HG02938 (cell line): Measurements from ENCODE around the gene YWHAG.
"Not testable (repeated sequence)": the region's sequence is repeated elsewhere in the genome, so short reads cannot be mapped to it uniquely, and the experiment has no call there.

Source experiments
- ATAC-seq: cut with Tn5 transposase; IDR thresholded peaks from one replicate; pipeline ENCODE4 v1.9.1; 2021; ENCODE audit warnings: mild to moderate bottlenecking, moderate library complexity; ENCODE audit not compliant: unreplicated experiment

Gene YWHAG

DNA sequence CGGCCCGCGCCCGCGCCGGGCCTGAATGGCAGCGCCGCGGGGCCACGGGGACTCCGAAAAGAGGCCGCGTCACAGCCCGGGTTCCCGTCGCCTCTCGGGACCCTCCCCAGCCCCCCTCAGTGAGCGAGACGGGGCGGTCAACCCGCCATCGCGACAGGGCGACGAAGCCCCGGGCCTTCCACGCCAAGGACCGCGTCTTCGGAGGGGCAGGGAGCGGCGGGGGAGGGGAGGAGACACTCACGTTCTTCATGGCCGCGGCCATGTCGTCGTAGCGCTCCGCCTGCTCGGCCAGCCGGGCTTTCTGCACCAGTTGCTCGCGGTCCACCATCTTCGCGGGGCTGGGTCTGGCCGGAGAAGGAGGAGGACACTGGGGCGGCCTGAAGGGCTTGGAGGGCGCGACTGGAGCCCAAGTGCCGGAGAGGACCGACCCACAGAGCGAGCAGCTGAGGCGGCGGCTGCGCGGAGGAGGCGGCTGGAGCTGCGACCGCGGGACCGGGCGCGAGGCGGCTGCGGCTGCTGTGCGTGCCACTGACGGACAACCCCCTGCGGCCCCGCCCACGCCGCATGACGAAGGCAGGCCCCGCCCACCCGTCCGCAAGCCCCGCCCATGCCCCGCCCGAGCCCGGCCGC lies at the start of gene YWHAG:
TSS of gene YWHAG (minus strand) at position 511 of the 630 bp plus-strand sequence. CDS start at position 328, 183 bp downstream.
- peak; percentile 59 for ATAC-seq

DNA sequence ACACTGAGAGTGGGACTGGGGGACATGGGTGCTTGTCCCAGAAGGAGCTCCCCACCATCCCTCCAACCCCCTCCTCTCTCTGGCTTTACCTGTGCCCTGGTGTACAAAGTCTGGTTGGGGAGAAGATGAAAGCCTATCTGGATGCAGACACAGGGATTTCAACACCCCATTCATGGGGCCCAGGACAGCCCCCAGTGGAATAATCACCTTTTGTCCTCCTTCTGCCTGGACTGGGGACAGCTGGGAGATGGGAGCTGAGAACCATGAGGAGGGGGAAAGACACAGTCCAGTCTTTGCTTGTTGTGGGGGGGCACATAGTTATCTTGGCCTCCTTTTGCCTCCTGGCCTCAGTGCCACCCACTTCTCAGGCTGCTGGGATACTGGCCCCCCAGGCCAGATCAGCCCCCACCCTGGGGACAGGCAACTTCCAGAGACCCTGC lies 49.4 kb upstream of the YWHAG start:
- ATAC-seq: no peak

DNA sequence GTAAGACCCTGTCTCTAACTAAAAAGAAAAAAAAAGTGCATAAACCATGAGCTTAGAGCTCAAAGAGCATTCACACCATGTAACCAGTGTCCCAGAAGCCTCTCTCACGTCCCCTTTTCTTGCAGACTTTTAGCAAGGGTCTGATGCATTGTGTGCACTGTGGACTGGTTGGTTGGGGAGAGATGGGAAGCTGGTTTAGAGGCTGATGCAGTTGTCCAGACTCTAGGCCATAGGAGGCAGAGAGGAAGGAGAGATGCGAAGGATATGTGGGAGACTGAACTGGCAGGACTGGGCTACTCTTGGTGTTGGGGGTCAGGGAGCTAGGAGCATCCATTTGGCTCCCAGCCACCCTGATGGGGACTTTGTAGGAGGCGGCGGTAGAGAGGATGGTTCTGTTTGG lies 48.9 kb upstream of the YWHAG start:
- ATAC-seq: no peak

DNA sequence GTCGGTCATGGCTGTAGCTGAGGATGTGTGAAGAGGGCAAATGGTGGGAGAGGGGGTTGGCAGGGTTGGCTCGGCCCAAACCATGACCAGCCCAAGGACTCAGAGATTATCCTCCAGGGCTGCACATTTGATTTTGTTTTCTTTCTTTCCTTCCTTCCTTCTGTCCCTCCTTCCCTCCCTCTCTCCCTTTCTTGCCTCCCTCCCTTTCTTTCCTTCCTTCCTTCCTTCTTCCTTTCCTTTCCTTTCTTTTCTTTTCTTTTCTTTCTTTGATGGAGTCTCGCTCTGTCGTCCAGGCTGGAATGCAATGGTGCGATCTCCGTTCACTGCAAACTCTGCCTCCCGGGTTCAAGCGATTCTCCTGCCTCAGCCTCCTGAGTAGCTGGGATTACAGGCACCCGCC lies 46.9 kb upstream of the YWHAG start:
- no peak for ATAC-seq

DNA sequence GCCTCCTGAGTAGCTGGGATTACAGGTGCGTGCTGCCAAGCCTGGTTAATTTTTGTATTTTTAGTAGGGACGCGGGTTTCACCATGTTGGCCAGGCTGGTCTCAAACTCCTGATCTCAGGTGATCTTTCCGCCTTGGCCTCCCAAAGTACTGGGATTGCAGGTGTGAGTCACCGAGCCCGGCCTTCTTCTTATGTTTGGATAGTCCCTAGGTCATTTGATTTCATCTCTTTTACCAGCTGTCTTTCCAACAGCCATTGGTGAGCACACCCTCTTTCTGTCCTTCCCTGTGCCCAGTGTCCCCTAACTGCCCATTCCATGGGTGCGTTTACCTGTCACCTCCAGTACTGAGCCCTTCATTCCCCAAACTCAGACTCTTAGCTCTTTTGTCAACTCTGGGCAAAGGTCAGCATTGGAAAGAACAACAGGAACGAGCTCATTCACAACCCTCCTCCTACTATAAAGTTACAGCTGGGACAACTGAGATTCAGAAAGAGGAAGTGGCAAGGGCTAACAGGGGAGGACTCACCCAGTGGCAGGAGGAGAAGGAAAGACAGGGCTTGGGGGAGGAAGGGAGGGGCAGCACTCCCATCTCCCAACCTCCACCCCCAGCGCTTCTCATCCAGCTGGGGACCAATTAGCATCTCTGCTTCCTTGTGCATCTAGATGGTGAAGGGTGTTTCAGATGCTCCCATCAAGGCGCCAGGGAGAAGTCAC lies 45.1 kb upstream of the YWHAG start:
- ATAC-seq: no peak

DNA sequence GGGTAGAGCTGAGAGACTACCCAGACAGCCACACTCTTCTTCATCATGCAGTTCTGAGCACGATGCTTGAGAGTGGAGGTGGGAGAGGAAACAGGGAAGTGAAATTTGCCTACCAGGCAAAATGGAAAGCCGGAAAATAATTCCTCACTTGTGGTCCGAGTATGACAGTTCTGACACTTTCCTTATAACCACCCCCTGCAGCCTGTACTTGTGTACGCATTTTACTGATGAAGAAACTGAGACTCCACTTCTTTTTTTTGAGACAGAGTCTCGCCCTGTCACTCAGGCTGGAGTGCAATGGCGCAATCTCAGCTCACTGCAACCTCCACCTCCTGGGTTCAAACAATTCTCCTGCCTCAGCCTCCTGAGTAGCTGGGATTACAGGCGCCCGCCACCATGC lies 44.3 kb upstream of the YWHAG start:
- not testable (repeated sequence) for ATAC-seq

DNA sequence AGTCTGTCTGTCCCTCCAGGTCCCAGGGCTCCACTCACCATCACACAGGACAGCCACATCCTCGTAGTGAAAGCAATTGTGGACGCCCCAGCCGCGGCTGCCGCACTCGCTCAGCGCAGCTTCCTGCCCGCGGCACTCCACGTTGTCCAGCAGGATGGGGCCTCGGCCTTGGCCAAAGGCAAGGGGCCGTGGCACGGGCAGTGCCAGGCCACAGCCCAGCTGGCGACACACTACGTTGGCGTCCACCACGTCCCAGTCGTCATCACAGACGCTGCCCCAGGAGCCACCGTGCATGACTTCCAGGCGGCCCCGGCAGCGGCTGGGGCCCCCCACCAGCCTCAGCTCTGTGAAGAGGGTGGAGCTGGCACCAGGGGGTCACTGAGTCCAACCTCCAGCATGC lies 41.5 kb upstream of the YWHAG start:
- no peak for ATAC-seq

DNA sequence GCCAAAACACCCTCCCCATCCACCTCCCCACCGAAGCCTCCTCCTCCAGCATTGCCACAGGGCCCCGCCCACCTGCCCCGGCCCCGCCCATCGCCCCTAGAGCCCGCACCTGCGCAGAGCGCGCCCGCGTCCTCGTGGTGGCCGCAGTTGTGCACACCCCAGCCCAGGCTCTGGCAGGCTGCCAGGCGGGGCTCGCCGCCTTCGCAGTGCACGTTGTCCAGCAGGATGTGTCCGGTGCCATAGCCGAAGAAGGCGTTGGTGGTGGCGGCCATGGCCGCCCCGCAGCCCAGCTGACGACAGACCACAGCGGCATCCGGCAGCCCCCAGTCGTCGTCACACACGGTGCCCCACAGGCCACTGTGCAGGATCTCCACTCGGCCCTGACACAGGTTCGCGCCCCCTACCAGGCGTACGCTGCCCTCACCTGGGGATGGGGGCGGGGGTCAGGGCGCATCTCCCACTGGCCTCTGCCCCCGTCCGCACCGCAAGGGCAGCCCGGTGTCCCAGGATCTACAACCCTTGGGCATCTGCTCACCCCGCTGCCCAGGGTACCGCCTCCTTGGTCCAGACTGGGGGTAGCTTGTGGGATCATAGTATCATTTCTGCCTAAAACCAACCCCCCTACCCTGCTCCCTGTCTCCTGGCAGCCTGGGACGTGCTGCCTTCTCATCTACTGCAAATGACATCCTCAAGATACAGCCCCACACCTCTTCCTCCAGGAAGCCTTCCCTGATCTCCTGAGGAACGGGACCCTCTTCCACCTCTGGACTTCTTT lies 38.8 kb upstream of the YWHAG start:
- no peak for ATAC-seq

DNA sequence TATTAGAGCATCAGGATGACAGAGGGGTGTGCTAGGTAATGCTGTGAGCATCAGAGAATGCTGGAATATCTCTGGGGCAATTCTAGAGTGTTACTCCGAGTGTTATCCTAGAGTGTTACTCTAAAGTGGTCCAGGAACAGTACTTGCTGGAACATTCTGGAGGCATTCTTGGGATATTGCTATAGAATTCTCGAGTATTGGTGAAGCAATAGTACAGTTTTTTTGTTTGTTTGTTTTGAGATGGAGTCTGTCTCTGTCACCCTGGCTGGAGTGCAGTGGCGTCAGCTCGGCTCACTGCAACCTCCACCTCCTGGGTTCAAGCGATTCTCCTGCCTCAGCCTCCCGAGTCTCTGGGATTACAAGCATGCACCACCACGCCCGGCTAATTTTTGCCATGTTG lies 38.1 kb upstream of the YWHAG start:
- ATAC-seq: no peak

DNA sequence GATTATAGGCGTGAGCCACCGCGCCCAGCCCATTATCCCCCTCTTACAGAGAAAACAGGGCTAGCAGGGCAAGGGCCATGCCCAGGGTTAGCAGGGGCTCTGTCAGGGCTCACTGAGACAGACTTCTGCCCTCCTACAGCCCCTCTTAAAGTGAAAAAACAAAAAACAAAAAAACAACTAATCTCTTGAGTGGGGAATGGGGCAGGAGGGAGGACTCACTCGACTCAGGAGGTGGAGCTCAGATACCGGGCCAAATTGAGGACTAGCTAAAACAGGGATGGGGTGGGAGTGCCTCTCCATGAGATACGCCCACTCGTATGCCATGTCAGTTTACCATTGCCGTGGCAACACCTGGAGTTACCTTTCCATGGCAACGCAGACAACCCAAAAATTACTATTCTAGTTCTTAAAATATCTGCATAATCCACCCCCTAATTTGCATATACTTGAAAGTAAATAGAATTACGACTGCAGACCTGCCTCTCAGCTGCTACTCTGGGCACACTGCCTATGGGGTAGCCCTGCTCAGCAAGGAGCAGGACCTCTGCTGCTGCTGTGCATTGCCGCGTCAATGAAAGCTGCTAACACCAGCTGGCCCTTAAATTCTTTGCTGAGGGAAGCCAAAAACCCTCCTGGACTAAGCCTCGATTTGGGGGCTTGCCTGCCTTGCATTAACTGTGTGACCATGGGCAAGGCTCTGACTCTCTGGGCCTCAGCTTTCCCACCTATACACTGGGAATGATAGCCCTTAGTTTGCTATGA lies 37.4 kb upstream of the YWHAG start:
- ATAC-seq: no peak

DNA sequence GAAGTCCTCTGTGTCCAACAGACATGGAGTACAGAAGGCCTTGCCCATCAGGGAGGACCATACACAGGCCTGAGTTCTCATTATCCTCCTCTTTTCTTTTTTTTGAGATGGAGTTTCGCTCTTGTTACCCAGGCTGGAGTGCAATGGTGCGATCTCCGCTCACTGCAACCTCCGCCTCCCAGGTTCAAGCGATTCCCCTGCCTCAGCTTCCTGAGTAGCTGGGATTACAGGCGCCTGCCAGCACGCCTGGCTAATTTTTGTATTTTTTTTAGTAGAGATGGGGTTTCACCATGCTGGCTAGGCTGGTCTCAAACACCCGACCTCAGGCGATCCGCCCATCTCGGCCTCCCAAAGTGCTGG lies 36.8 kb upstream of the YWHAG start:
- not testable (repeated sequence) for ATAC-seq

DNA sequence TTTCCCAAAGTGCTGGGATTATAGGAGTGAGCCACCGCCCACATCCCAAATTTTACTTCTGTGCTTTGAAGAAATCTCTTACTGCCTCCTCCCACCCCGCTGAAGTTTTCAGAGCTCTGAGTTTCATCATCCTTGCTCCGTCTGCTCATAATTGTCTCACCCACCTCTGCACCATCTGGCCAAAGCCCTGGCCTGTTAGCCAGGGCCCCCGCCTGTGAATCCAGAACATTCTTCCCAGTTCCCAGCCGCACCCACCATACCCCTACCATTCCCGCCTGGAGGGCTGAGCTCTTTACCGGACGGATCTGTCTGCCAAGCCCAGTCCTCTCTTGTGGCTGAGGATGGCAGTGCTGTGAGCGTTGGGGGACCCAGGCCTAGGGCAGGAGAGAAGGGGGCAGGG lies 36.2 kb upstream of the YWHAG start:
- ATAC-seq: no peak

DNA sequence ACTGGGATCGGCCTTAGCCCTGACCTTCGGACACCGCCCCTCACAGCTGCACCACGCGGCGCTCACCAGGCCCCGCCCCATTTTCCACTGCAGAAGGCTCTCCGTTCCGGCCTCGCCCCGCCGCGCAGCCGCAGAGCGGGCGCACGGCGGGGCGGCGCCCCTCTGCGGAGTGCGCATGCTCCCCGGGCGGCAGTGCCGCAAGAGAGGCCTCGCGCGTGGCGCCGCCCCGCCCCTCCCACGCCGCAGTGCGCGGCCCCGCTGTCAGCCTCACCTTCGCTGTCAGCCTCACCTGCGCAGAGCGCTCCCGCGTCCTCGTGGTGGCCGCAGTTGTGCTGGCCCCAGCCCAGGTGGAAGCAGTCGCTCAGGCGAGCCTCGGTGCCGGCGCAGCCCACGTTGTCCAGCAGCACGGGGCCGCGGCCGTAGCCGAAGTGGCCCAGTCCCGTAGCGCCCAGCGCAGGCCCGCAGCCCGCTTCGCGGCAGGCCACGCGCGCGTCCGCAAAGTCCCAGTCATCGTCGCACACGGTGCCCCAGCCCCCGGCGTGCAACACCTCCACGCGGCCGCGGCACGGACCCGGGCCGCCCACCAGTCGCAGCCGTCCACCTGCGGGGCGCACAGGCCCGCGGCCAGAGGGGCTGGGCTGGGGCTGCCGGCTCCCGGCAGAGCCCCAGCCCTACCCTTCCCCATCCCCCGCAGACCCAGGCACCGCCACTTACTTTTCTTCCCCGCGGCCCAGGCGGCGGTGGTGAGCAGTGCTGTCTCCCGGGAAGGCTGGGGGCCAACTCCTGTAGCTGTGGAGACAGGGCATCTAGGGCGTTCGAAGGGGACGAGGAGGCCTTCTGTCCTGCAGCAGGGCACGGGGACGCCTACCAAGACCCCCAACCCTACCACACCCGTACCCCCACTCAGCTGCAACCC lies 34.6 kb upstream of the YWHAG start:
- peak; percentile 85 for ATAC-seq

DNA sequence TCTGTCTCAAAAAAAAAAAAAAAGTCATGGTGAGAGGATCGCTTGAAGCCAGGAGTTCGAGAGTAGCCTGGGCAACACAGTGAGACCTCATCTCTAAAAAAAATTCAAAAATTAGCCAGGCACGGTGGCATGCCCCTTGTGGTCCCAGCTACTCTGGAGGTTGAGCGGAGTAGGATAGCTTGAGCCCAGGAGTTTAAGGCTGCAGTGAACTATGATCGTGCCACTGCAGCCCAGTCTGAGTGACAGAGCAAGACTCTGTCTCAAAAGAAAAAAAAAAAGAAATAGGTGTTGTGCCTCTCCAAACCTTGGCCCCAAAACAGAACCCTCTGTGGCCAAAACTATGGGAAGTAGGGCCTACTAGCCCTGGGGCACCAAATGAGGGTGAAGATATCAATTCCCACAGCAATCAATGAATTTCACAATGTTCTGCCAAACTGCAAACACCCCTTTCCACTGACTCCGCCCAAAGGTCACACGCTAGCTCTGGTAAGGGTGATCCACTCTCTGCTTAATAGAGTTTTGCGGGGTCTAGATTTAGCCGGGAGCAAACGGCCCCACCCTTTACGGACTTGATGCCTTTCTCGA lies 33.8 kb upstream of the YWHAG start:
- ATAC-seq: no peak

DNA sequence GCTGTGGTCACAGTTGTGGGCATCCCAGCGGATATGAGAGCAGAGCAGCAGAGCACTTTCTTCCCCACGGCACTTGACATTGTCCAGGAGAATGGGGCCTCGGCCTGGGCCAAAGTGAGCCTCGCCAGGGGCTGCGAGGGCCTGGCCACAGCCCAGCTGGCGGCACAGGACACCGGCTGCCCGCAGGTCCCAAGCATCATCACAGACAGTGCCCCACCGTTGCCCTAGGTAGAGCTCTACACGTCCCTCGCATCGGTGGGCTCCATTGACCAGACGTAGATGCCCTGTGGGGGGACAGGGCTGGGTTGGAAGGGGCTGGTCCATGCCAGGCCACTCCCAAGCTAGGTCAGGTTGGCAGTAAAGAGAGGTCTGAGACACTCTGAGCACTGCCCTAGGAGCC lies 31.3 kb upstream of the YWHAG start:
- ATAC-seq: no peak

DNA sequence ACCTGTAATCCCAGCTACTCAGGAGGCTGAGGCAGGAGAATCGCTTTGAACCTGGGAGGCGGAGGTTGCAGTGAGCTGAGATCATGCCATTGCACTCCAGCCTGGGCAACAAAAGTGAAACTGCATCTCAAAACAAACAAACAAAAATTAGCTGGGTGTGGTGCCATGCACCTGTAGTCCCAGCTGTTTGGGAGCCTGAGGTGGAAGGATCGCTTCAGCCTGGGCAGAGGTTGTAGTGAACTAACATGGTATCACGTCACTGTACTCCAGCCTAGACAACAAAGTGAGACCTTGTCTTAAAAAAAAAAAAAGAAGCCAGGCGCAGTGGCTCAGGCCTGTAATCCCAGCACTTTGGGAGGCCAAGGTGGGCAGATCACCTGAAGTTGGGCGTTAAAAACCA lies 29.0 kb upstream of the YWHAG start:
- ATAC-seq: not testable (repeated sequence)

DNA sequence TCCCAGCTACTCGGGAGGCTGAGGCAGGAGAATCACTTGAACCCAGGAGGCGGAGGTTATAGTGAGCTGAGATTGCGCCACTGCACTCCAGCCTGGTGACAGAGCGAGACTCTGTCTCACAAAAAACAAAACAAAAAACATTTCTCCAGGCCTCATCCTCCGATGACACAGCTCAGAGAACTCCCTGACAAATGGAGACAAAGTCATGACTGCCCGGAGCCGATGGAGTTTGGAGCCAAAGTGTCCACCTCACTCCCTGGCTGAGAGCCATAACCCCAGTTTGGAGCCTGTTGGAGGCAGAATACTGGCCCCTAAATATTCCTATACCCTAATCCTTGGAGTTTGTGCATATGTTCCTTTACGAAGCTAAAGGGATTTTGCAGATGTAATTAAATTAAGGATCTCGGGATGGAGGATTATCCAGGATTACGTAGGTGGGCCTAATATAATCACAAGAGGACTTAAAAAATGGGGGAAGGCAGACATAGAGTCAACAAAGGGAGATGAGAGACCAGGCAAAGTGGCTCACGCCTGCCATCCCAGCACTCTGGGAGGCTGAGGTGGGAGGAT lies 28.0 kb upstream of the YWHAG start:
- ATAC-seq: no peak

DNA sequence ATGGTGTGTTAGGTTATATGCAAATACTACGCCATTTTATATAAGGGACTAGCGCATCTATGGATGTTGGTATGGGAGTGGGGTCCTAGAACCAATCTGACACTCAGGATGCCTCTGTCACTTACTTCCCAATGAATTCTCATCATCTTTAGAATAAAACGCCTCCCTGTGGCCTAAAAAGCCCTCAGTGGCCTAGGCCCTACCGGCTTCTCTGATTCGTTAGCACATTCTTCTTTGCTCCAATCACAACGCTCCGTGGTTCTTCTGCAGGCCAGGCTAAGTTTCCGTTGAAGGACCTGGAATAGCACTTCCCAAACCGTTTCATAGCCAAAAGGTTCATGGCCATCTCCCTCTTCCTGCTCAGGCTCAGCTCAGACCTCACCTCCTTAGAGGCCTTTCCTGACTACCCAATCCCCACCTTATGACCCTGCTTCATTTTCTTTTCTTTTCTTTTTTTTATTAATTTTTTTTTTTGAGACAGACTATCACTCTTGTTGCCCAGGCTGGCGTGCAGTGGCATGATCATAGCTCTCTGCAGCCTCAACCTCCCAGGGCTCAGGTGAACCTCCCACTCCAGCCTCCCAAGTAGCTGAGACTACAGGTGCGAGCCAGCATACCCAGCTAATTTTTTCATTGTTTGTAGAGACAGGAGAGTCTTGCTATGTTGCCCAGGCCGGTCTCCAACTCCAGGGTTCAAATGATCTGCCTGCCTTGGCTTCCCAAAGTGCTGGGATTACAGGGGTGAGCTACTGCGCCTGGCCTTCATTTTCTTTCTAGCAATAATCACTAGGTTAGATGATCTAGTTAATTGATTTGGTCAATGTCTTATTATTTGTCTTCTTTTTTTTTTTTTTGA lies 24.5 kb upstream of the YWHAG start:
- ATAC-seq: no peak

DNA sequence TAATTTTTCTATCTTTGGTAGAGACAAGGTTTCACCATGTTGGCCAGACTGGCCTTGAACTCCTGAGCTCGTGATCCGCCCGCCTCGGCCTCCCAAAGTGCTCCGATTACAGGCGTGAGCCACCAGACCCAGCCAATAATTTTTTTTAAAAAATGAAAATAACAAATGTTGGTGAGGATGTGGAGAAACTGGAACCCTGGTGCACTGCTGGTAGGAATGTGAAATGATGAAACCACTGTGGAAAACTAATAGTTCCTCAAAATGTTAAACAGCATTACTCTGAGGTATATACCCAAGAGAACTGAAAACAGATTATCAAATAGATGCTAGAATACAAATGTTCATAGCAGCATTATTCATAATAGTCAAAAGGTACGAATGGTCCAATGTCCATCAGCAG lies 23.0 kb upstream of the YWHAG start:
- no peak for ATAC-seq
